ENCODE results near the gene SLC6A18. TPM values are rescaled to one million over a fixed set of nuclear protein-coding genes. Genes with fewer than 3 reads are reported as not detected.

SLC6A18 gene
- total and polyA plus RNA-seq, 2 of the 4 experiments (the other 2 are of a cell fraction) = not detected

DNA sequence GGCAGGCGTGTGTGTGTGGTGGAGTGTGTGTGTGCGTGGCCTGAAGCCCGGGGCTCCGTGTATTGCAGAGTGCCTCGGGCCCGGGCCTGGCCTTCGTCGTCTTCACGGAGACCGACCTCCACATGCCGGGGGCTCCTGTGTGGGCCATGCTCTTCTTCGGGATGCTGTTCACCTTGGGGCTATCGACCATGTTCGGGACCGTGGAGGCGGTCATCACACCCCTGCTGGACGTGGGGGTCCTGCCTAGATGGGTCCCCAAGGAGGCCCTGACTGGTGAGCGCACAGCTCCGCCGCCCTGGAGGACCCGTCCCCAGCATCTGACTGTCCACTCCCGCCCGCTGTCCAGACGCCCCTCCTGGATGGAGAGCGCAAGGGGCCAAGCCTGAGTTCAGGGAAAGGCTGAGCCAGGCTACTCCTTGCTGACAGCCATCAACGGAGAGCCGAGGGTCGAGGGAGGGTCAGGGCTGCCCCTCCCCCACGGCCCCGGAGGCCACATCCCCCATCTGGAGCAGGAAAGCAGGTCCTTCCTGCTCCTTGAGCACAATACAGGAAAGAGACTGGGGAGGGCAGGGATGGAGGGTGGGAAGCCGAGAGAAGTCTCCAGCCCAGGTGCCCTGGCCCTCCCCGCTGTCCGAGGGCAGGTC, 18.4 kb downstream of the SLC6A18 start:
- no peaks in the 10 kb centered on the region for H3K9me3 ChIP-seq (ENCODE audit: control insufficient read depth, insufficient read depth, low read length)
- H4K5ac ChIP-seq (ENCODE audit: low read depth, low read length) = no peak overlapping the region
- H3K4me3 ChIP-seq (ENCODE audit: insufficient read depth, low read depth, low read length) = no peak overlapping the region
- dilution Hi-C loops (cut with HindIII; ENCODE audit: low sequenced_read_pairs, unreplicated experiment) (no loop called here), intact Hi-C loops (cut with micrococcal nuclease) (no loop called here), in situ Hi-C loops (cut with MboI; ENCODE audit: low sequenced_read_pairs) (no loop called here)
- no peak overlapping the region for H2AK9ac ChIP-seq (replicated peaks; ENCODE audit: low read depth, low read length, poor library complexity)
- no peak overlapping the region for H2BK20ac ChIP-seq (ENCODE audit: low read depth, low read length)
- no peak overlapping the region for H3K18ac ChIP-seq (ENCODE audit: low read depth, low read length)
- no peak overlapping the region for H3K14ac ChIP-seq (replicated peaks; ENCODE audit: low read depth, low read length)
- H4K91ac ChIP-seq (ENCODE audit: insufficient read depth, low read depth, low read length) = no peak overlapping the region
- no peak overlapping the region for H4K8ac ChIP-seq (ENCODE audit: low read depth in 2 of 2, low read length in 2 of 2)
- no peak overlapping the region for H2AK5ac ChIP-seq (ENCODE audit: low read depth, low read length)
- no peaks in the 10 kb centered on the region for H3K79me1 ChIP-seq (ENCODE audit: low read depth in 1 of 2, low read length in 2 of 2)
- H3K9ac ChIP-seq (ENCODE audit: low read depth, low read length) = no peak overlapping the region
- H2BK120ac ChIP-seq (ENCODE audit: low read depth, low read length) = no peak overlapping the region
- no TSS peak for BruUV-seq (replicated peaks)
- H2AFZ ChIP-seq (replicated peaks; ENCODE audit: low read length, poor library complexity) = no peak overlapping the region
- no peak overlapping the region for H3K4ac ChIP-seq (ENCODE audit: low read depth, low read length)
- TF ChIP-seq MAZ (IDR thresholded peaks at IDR 0.05; ENCODE audit: borderline replicate concordance, low read depth, low read length) (no peak), SMC3 (IDR thresholded peaks at IDR 0.05; ENCODE audit: low read depth, low read length) (no peak), NFE2L2 (IDR thresholded peaks at IDR 0.05; ENCODE audit: low read depth, low read length) (no peak), MAFK (IDR thresholded peaks at IDR 0.05; ENCODE audit: low read depth, low read length) (no peak), CHD1 (IDR thresholded peaks at IDR 0.05; ENCODE audit: low read depth, low read length) (no peak), CTCF (conservative IDR thresholded peaks at IDR 0.05; ENCODE audit: low read depth, low read length) (no peak), POLR2A (IDR thresholded peaks at IDR 0.05; ENCODE audit: low read depth, low read length) (no peak), MXI1 (IDR thresholded peaks at IDR 0.05; ENCODE audit: borderline replicate concordance, low read depth, low read length) (no peak), RFX5 (IDR thresholded peaks at IDR 0.05; ENCODE audit: low read depth, low read length) (no peak), RCOR1 (IDR thresholded peaks at IDR 0.05; ENCODE audit: insufficient replicate concordance, low read length) (no peak), RAD21 (IDR thresholded peaks at IDR 0.05; ENCODE audit: low read length) (no peak), FOS (IDR thresholded peaks at IDR 0.05; ENCODE audit: low read depth, low read length) (no peak), CEBPB (IDR thresholded peaks at IDR 0.05; ENCODE audit: low read depth, low read length) (no peak), BHLHE40 (IDR thresholded peaks at IDR 0.05; ENCODE audit: low read depth, low read length) (no peak)
- TF ChIP-seq, protein P1, sequence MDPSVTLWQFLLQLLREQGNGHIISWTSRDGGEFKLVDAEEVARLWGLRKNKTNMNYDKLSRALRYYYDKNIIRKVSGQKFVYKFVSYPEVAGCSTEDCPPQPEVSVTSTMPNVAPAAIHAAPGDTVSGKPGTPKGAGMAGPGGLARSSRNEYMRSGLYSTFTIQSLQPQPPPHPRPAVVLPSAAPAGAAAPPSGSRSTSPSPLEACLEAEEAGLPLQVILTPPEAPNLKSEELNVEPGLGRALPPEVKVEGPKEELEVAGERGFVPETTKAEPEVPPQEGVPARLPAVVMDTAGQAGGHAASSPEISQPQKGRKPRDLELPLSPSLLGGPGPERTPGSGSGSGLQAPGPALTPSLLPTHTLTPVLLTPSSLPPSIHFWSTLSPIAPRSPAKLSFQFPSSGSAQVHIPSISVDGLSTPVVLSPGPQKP (IDR thresholded peaks at IDR 0.05; ENCODE audit: borderline replicate concordance, low read depth, low read length) = no peak
- TF ChIP-seq, protein P2, sequence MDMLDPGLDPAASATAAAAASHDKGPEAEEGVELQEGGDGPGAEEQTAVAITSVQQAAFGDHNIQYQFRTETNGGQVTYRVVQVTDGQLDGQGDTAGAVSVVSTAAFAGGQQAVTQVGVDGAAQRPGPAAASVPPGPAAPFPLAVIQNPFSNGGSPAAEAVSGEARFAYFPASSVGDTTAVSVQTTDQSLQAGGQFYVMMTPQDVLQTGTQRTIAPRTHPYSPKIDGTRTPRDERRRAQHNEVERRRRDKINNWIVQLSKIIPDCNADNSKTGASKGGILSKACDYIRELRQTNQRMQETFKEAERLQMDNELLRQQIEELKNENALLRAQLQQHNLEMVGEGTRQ (IDR thresholded peaks at IDR 0.05; ENCODE audit: low read depth, low read length) = no peak
- H3K27me3 ChIP-seq (ENCODE audit: control insufficient read depth, insufficient read depth, low read length) = peaks cover 5% of the 10 kb centered on the region; the same call in 1 of the 2 replicates
- ChIA-PET CTCF (no interaction called here), POLR2A (ENCODE audit: unreplicated experiment) (no interaction called here)
- no peak overlapping the region for H3K23ac ChIP-seq (ENCODE audit: low read depth, low read length)
- no peaks in the 10 kb centered on the region for H3K9me1 ChIP-seq (ENCODE audit: insufficient read depth, low read length)
- H3K27ac ChIP-seq (ENCODE audit: insufficient read depth, low read length) = no peak overlapping the region
- no peak for ATAC-seq (ENCODE audit: low read depth)
- H2BK5ac ChIP-seq (ENCODE audit: low read depth, low read length, poor library complexity, severe bottlenecking) = no peak overlapping the region
- no peak for DNase-seq
- no peak overlapping the region for H3K56ac ChIP-seq (ENCODE audit: extremely low read depth, insufficient read depth, low read length)
- H3K36me3 ChIP-seq (ENCODE audit: control insufficient read depth, insufficient read depth, low read length) = no peaks in the 10 kb centered on the region
- H2BK15ac ChIP-seq (ENCODE audit: low read depth, low read length) = no peak overlapping the region
- no peaks in the 10 kb centered on the region for H3K4me1 ChIP-seq (ENCODE audit: control insufficient read depth, insufficient read depth, low read length)
- 39% methylated on average over 19 of the region's 33 CpGs; no CpG with 5 or more reads in 1 of the 2 experiments for WGBS, 2 experiments (ENCODE audit: extremely low coverage in 2 of 2, insufficient read length in 1 of 2)
- H3K4me2 ChIP-seq (ENCODE audit: low read depth, low read length) = no peak overlapping the region
- no peaks in the 10 kb centered on the region for H4K20me1 ChIP-seq (ENCODE audit: insufficient read depth, low read length)
